Measurements from ENCODE around the gene GAS5. TPM values are rescaled to one million over a fixed set of nuclear protein-coding genes. Genes with fewer than 3 reads are reported as not detected.
A peak's percentile ranks its signal among the peaks of the same experiment; 100 is the strongest.
"Not testable (repeated sequence)": the region's sequence is repeated elsewhere in the genome, so short reads cannot be mapped to it uniquely, and the experiment has no call there.

GAS5 gene
- polyA plus RNA-seq, 4 donors, result 375 to 686 (median 587) TPM

DNA sequence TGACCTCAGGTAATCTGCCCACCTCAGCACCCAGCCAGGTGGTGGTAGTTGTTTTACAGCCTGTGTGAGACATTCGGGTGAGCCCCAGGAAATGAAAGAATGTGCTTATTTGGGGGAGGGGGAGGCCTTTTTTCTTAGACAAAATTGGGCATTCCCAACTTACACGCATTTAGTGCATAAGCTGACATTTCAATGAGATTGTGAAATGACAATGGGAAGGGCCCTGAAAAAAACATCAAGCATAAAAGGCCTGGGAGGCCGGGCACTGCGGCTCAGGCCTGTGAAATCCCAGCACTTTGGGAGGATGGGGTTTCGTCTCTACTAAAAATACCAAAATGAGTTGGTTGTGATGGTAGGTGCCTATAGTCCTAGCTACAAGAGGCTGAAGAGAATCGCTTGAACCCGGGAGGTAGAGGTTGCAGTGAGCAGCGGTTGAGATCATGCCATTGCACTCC, 5.0 kb downstream of the GAS5 start:
- Histone ChIP-seq H3K4me3 (ENCODE audit: low read depth in 1 of 3, low read length in 3 of 3) (no peak overlapping the region), H3K27me3 (ENCODE audit: control insufficient read depth in 3 of 3, insufficient read depth in 3 of 3, low read length in 3 of 3) (no peaks in the 10 kb centered on the region), H3K27ac (ENCODE audit: low read depth in 1 of 3, low read length in 2 of 3) (peak overlapping the region in 1 of 3 donors; percentile 3), H3K36me3 (ENCODE audit: control insufficient read depth in 3 of 3, insufficient read depth in 2 of 3, low read depth in 1 of 3, low read length in 3 of 3) (peaks cover 6 to 43% (median 16%) of the 10 kb centered on the region in 3 donors), H3K4me1 (ENCODE audit: control insufficient read depth in 3 of 3, insufficient read depth in 2 of 3, low read depth in 1 of 3, low read length in 2 of 3) (peaks cover 0 to 6% (median 5%) of the 10 kb centered on the region in 3 donors), H3K9me3 (ENCODE audit: control insufficient read depth in 2 of 2, insufficient read depth in 1 of 2, low read depth in 1 of 2, low read length in 1 of 2) (no peaks in the 10 kb centered on the region)
- FAIRE-seq (no peak), DNase-seq (no peak)
- WGBS, 3 donors, result 59 to 72% (median 63%) methylated on average over 8 of the region's 8 CpGs

DNA sequence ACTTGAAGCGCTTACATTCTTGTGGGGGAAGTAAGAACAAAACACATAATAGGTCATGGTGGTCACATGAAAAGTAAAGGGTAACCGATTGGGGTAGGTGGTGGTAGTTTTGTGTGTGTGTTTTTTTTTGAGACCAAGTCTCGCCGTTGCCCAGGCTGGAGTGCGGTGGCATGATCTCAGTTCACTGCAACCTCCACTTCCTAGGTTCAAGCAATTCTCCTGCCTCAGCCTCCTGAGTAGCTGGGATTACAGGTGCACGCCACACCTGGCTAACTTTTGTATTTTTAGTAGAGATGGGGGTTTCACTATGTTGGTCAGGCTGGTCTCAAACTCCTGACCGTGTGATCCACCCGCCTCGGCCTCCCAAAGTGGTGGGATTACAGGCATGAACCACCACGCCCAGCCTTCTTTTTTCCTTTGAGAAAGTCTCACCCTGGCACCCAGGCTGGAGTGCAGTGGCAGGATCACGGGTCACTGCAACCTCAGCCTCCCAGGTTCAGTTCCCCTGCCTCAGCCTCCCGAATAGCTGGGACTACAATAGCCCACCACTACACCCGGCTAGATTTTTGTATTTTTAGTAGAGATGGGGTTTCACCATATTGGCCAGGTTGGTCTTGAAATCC, 5.5 kb downstream of the GAS5 start:
- not testable (repeated sequence) for H3K4me1 ChIP-seq (ENCODE audit: control insufficient read depth in 3 of 3, insufficient read depth in 2 of 3, low read depth in 1 of 3, low read length in 2 of 3); H3K27me3 ChIP-seq (ENCODE audit: control insufficient read depth in 3 of 3, insufficient read depth in 3 of 3, low read length in 3 of 3); FAIRE-seq; DNase-seq; H3K9me3 ChIP-seq (ENCODE audit: control insufficient read depth in 2 of 2, insufficient read depth in 1 of 2, low read depth in 1 of 2, low read length in 1 of 2); H3K4me3 ChIP-seq (ENCODE audit: low read depth in 1 of 3, low read length in 3 of 3)
- WGBS, 3 donors, result 70 to 87% (median 73%) methylated on average over 13 of the region's 13 CpGs
- peak overlapping the region in 1 of 3 donors; percentile 3 for H3K27ac ChIP-seq (ENCODE audit: low read depth in 1 of 3, low read length in 2 of 3)
- H3K36me3 ChIP-seq (ENCODE audit: control insufficient read depth in 3 of 3, insufficient read depth in 2 of 3, low read depth in 1 of 3, low read length in 3 of 3), result peaks cover 8 to 42% (median 16%) of the 10 kb centered on the region in 3 donors

DNA sequence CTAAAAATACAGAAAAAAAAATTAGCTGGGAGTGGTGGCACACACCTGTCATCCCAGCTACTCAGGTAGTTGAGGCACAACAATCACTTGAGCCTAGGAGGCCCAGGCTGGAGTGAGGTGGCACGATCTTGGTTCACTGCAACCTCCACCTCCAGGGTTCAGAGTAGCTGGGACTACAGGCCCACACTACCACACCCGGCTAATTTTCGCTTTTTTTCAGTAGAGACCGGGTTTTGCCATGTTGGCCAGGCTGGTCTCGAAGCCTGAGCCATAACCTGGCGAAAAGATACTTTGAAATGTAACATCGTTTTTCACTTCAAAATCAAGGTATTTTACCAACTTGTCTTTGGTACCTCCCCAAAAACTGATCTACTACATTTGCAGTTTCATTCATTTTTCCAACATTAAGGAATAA, 6.1 kb downstream of the GAS5 start:
- Histone ChIP-seq H3K27me3 (ENCODE audit: control insufficient read depth in 3 of 3, insufficient read depth in 3 of 3, low read length in 3 of 3) (no peaks in the 10 kb centered on the region), H3K4me1 (ENCODE audit: control insufficient read depth in 3 of 3, insufficient read depth in 2 of 3, low read depth in 1 of 3, low read length in 2 of 3) (peaks cover 0 to 6% (median 5%) of the 10 kb centered on the region in 3 donors), H3K36me3 (ENCODE audit: control insufficient read depth in 3 of 3, insufficient read depth in 2 of 3, low read depth in 1 of 3, low read length in 3 of 3) (peaks cover 8 to 39% (median 16%) of the 10 kb centered on the region in 3 donors), H3K27ac (ENCODE audit: low read depth in 1 of 3, low read length in 2 of 3) (no peak overlapping the region), H3K4me3 (ENCODE audit: low read depth in 1 of 3, low read length in 3 of 3) (no peak overlapping the region), H3K9me3 (ENCODE audit: control insufficient read depth in 2 of 2, insufficient read depth in 1 of 2, low read depth in 1 of 2, low read length in 1 of 2) (no peaks in the 10 kb centered on the region)
- FAIRE-seq, result no peak
- DNase-seq, result no peak
- 86 to 98% (median 93%) methylated on average over 7 of the region's 7 CpGs for WGBS, 3 donors

DNA sequence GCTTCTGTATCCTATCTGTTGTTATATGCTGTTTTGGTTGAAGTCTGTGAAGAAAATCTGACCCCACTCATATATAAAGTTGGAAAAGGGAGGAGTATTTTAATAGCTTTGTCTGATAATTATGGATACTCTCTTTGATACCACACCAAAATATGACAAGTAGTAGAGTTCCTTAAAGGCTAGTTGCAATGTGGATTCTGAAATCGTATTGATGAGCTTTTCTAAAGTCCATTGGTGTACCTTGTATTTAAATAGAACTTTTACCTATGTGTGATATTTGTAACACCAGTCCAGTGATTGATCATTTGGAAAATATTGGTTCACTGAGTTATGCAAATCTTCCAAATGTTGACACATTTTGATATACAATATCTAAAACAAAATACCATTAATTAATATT, 7.7 kb downstream of the GAS5 start:
- H3K27ac ChIP-seq (ENCODE audit: low read depth in 1 of 3, low read length in 2 of 3), result no peak overlapping the region
- H3K4me3 ChIP-seq (ENCODE audit: low read depth in 1 of 3, low read length in 3 of 3), result no peak overlapping the region
- H3K4me1 ChIP-seq (ENCODE audit: control insufficient read depth in 3 of 3, insufficient read depth in 2 of 3, low read depth in 1 of 3, low read length in 2 of 3), result no peaks in the 10 kb centered on the region
- WGBS, 3 donors, result 90 to 97% (median 90%) methylated on average over 1 of the region's 1 CpG
- peaks cover 11 to 46% (median 12%) of the 10 kb centered on the region in 3 donors for H3K36me3 ChIP-seq (ENCODE audit: control insufficient read depth in 3 of 3, insufficient read depth in 2 of 3, low read depth in 1 of 3, low read length in 3 of 3)
- no peaks in the 10 kb centered on the region for H3K27me3 ChIP-seq (ENCODE audit: control insufficient read depth in 3 of 3, insufficient read depth in 3 of 3, low read length in 3 of 3)
- no peak for FAIRE-seq
- no peaks in the 10 kb centered on the region for H3K9me3 ChIP-seq (ENCODE audit: control insufficient read depth in 2 of 2, insufficient read depth in 1 of 2, low read depth in 1 of 2, low read length in 1 of 2)
- no peak for DNase-seq

DNA sequence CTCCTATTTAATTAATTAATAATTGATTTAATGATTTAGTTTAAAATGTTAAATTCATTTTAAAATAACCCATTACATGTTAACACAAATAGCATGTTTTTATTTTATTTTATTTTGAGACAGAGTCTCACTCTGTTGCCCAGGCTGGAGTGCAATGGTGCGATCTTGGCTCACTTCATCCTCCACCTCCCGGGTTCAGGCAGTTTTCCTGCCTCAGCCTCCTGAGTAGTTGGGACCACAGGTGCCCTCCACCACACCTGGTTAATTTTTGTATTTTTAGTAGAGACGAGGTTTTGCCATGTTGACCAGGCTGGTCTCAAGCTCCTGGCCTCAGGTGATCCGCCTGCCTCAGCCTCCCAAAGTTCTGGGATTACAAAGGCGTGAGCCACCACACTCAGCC, 8.2 kb downstream of the GAS5 start:
- H3K4me3 ChIP-seq (ENCODE audit: low read depth in 1 of 3, low read length in 3 of 3); H3K4me1 ChIP-seq (ENCODE audit: control insufficient read depth in 3 of 3, insufficient read depth in 2 of 3, low read depth in 1 of 3, low read length in 2 of 3); FAIRE-seq; H3K27ac ChIP-seq (ENCODE audit: low read depth in 1 of 3, low read length in 2 of 3); H3K27me3 ChIP-seq (ENCODE audit: control insufficient read depth in 3 of 3, insufficient read depth in 3 of 3, low read length in 3 of 3); H3K9me3 ChIP-seq (ENCODE audit: control insufficient read depth in 2 of 2, insufficient read depth in 1 of 2, low read depth in 1 of 2, low read length in 1 of 2); DNase-seq: not testable (repeated sequence)
- H3K36me3 ChIP-seq (ENCODE audit: control insufficient read depth in 3 of 3, insufficient read depth in 2 of 3, low read depth in 1 of 3, low read length in 3 of 3), result peaks cover 10 to 44% (median 11%) of the 10 kb centered on the region in 3 donors
- 92 to 100% (median 97%) methylated on average over 5 of the region's 5 CpGs for WGBS, 3 donors

DNA sequence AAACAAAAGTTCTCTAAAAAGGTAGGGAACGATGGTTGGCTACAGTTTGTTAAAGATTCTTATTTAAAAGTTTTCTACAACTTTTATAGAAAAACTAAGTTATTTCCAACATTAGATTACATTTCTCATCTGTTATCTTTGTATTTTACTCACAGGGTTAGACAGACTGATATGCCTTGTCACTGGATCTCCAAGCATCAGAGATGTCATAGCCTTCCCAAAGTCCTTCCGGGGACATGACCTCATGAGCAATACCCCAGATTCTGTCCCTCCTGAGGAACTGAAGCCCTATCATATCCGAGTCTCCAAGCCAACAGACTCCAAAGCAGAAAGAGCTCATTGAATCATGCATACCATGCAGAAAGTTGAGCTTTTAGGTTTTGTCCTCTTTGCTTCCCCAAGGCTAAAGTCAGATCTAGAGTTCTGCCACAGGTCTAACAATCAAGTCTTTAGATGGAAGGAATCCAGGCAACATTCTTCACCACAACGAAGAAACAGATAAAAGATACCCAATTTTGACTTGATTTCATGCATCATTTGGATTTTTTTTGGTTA, 10.3 kb downstream of the GAS5 start:
- WGBS, 3 donors, result 90 to 93% (median 91%) methylated on average over 4 of the region's 4 CpGs
- peaks cover 0 to 38% (median 12%) of the 10 kb centered on the region in 3 donors for H3K36me3 ChIP-seq (ENCODE audit: control insufficient read depth in 3 of 3, insufficient read depth in 2 of 3, low read depth in 1 of 3, low read length in 3 of 3)
- no peak for FAIRE-seq
- no peaks in the 10 kb centered on the region for H3K9me3 ChIP-seq (ENCODE audit: control insufficient read depth in 2 of 2, insufficient read depth in 1 of 2, low read depth in 1 of 2, low read length in 1 of 2)
- peaks cover 0 to 4% (median 0%) of the 10 kb centered on the region in 3 donors for H3K4me1 ChIP-seq (ENCODE audit: control insufficient read depth in 3 of 3, insufficient read depth in 2 of 3, low read depth in 1 of 3, low read length in 2 of 3)
- no peak for DNase-seq
- H3K4me3 ChIP-seq (ENCODE audit: low read depth in 1 of 3, low read length in 3 of 3), result no peak overlapping the region
- H3K27ac ChIP-seq (ENCODE audit: low read depth in 1 of 3, low read length in 2 of 3), result no peak overlapping the region
- H3K27me3 ChIP-seq (ENCODE audit: control insufficient read depth in 3 of 3, insufficient read depth in 3 of 3, low read length in 3 of 3), result no peaks in the 10 kb centered on the region

DNA sequence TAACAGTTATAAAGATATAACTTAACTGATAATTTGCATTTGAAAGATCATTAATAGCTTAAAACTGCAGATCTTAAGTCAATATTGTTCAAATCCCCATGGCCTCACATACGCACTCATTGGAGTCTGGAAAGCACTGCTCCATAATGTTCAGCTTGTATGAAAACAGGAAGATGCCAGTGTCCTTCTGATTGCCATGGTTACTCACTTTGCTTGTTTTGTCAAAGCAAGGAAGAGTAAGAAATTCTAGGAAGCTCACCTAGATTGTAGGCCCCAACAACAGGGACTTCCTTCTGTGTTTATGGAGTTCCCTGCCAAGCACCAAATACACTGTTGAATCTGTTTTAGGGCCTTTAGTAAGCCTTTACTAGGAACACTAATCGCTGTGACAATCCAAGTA, 10.9 kb downstream of the GAS5 start:
- FAIRE-seq, result no peak
- Histone ChIP-seq H3K27ac (ENCODE audit: low read depth in 1 of 3, low read length in 2 of 3) (no peak overlapping the region), H3K4me3 (ENCODE audit: low read depth in 1 of 3, low read length in 3 of 3) (no peak overlapping the region), H3K4me1 (ENCODE audit: control insufficient read depth in 3 of 3, insufficient read depth in 2 of 3, low read depth in 1 of 3, low read length in 2 of 3) (peaks cover 0 to 4% (median 0%) of the 10 kb centered on the region in 3 donors), H3K27me3 (ENCODE audit: control insufficient read depth in 3 of 3, insufficient read depth in 3 of 3, low read length in 3 of 3) (no peaks in the 10 kb centered on the region), H3K9me3 (ENCODE audit: control insufficient read depth in 2 of 2, insufficient read depth in 1 of 2, low read depth in 1 of 2, low read length in 1 of 2) (no peaks in the 10 kb centered on the region), H3K36me3 (ENCODE audit: control insufficient read depth in 3 of 3, insufficient read depth in 2 of 3, low read depth in 1 of 3, low read length in 3 of 3) (peaks cover 0 to 36% (median 11%) of the 10 kb centered on the region in 3 donors)
- no peak for DNase-seq
- 95 to 99% (median 97%) methylated on average over 2 of the region's 2 CpGs for WGBS, 3 donors

DNA sequence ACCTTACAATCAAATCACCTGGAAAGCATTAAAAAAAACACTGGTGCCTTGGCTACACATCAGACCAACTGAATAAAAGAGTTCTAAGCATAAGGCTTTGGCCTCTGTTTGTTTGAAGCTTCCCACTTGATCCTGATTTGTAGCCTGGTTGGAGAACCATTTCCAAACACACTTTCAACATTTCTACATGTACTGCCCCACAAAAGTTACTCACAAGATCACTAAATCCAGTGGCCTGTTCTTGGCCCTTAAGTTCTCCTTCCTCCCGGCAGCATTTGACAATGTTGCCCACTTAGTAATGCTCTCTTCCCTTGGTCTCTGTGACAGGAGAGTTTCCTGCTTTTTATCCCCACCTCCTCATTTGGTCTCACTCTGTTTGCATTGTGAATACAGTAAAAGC, 11.8 kb downstream of the GAS5 start:
- Histone ChIP-seq H3K4me3 (ENCODE audit: low read depth in 1 of 3, low read length in 3 of 3) (no peak overlapping the region), H3K9me3 (ENCODE audit: control insufficient read depth in 2 of 2, insufficient read depth in 1 of 2, low read depth in 1 of 2, low read length in 1 of 2) (no peaks in the 10 kb centered on the region), H3K27ac (ENCODE audit: low read depth in 1 of 3, low read length in 2 of 3) (no peak overlapping the region), H3K4me1 (ENCODE audit: control insufficient read depth in 3 of 3, insufficient read depth in 2 of 3, low read depth in 1 of 3, low read length in 2 of 3) (peaks cover 0 to 4% (median 0%) of the 10 kb centered on the region in 3 donors), H3K36me3 (ENCODE audit: control insufficient read depth in 3 of 3, insufficient read depth in 2 of 3, low read depth in 1 of 3, low read length in 3 of 3) (peaks cover 2 to 32% (median 11%) of the 10 kb centered on the region in 3 donors), H3K27me3 (ENCODE audit: control insufficient read depth in 3 of 3, insufficient read depth in 3 of 3, low read length in 3 of 3) (no peaks in the 10 kb centered on the region)
- no peak for DNase-seq
- FAIRE-seq, result no peak
- 75 to 100% (median 90%) methylated on average over 1 of the region's 1 CpG for WGBS, 3 donors
